A673 (cell line): ENCODE data around the gene PAF1. TPM values are rescaled to one million over a fixed set of nuclear protein-coding genes. Genes with fewer than 3 reads are reported as not detected.
"Not testable (repeated sequence)": the region's sequence is repeated elsewhere in the genome, so short reads cannot be mapped to it uniquely, and the experiment has no call there.

Experiments used
- BruUV-seq: library from RNA; stranded (reverse); fragments of 400-500 nt; replicated peaks from 2 replicates; lab custom pipeline; 2021; lab: Mats Ljungman, UMichigan
- CTCF ChIA-PET: fragments of 300-600 bp; sonication (Branson Sonifier 250); formaldehyde crosslinking; loops from one replicate; lab custom pipeline; 2022; ENCODE audit warnings: antibody characterized with exemption; lab: Charles Lee
- POLR2A ChIA-PET: fragments of 300-600 bp; sonication (Branson Sonifier 250); formaldehyde crosslinking; loops from one replicate; lab custom pipeline; 2022; ENCODE audit warnings: antibody characterized with exemption; ENCODE audit not compliant: low non-redundant PET; lab: Charles Lee
- DNase-seq: peaks from one replicate; pipeline ENCODE4 v3.0.0-alpha.2; 2015; ENCODE audit warnings: low spot score
- H3K27ac ChIP-seq: fragments of 200-600 bp; sonication (generic); 2 replicates; pipeline ENCODE4 v1.5.1; 2016; ENCODE audit warnings: mixed run types, low read depth, mild to moderate bottlenecking, mixed read lengths, antibody characterized with exemption, low read length; ENCODE audit not compliant: poor library complexity, severe bottlenecking
- H3K27me3 ChIP-seq: fragments of 200-600 bp; sonication (generic); replicated peaks from 2 replicates; pipeline ENCODE4 v1.6.1; 2017; ENCODE audit warnings: mixed run types, low read depth, mild to moderate bottlenecking, mixed read lengths, antibody characterized with exemption, low read length; ENCODE audit not compliant: insufficient read depth, poor library complexity
- H3K36me3 ChIP-seq: fragments of 200-600 bp; sonication (generic); 2 replicates; pipeline ENCODE4 v1.6.1; 2016; ENCODE audit warnings: mixed run types, mild to moderate bottlenecking, mixed read lengths, antibody characterized with exemption, low read length; ENCODE audit not compliant: insufficient read depth, poor library complexity, severe bottlenecking
- H3K4me1 ChIP-seq: fragments of 200-600 bp; sonication (generic); 2 replicates; pipeline ENCODE4 v1.6.1; 2017; ENCODE audit warnings: mixed run types, mild to moderate bottlenecking, mixed read lengths, antibody characterized with exemption, low read length; ENCODE audit not compliant: insufficient read depth, poor library complexity, severe bottlenecking
- H3K4me3 ChIP-seq: fragments of 200-600 bp; sonication (generic); 2 replicates; pipeline ENCODE4 v1.5.1; 2016; ENCODE audit warnings: low read depth, mixed run types, mild to moderate bottlenecking, mixed read lengths, low read length; ENCODE audit not compliant: poor library complexity, severe bottlenecking
- H3K9me3 ChIP-seq: fragments of 200-600 bp; sonication (generic); 2 replicates; pipeline ENCODE4 v1.6.1; 2016; ENCODE audit warnings: mixed run types, low read depth, mild to moderate bottlenecking, mixed read lengths, antibody characterized with exemption, low read length; ENCODE audit not compliant: poor library complexity, severe bottlenecking
- CTCF ChIP-seq: fragments of 300-800, 200-600 bp; sonication (generic); conservative IDR thresholded peaks from 2 replicates; pipeline ENCODE4 v1.5.1; 2017; ENCODE audit warnings: low read depth, mild to moderate bottlenecking, antibody characterized with exemption, low read length, moderate library complexity, mixed read lengths
- EZH2 ChIP-seq: fragments of 200-600 bp; sonication (generic); IDR thresholded peaks from 2 replicates; pipeline ENCODE4 v1.6.1; 2017; ENCODE audit warnings: borderline replicate concordance, low read depth, mild to moderate bottlenecking, mixed read lengths, antibody characterized with exemption, low read length; ENCODE audit not compliant: poor library complexity, severe bottlenecking
- intact Hi-C: fragments of 100-400 bp; cut with micrococcal nuclease; formaldehyde crosslinking; loops from one replicate; pipeline ENCODE4 v1.10.0; 2022; ENCODE audit not compliant: unreplicated experiment
- total RNA-seq: library from RNA; stranded (reverse); gene quantifications from 2 replicates; pipeline ENCODE4 v1.2.3, GENCODE V29; 2021

Gene PAF1
- total RNA-seq, 1 experiment from 2014 or later: 70.2 TPM

GRCh38 chr19:39341129-39341718 lies 49.7 kb downstream of the PAF1 start:
- DNase-seq: no peak
- no peak for TF ChIP-seq EZH2
- TF ChIP-seq CTCF: no peak
- intact Hi-C loops: no loop called here
- peak overlapping the region; percentile 61 for H3K4me3 ChIP-seq
- peak overlapping the region; percentile 77 for H3K27ac ChIP-seq
- H3K4me1 ChIP-seq: peaks cover 27% of the 10 kb centered on the region
- BruUV-seq: no TSS peak
- H3K36me3 ChIP-seq: no peaks in the 10 kb centered on the region
- H3K27me3 ChIP-seq: no peaks in the 10 kb centered on the region
- CTCF ChIA-PET: no interaction called here
- POLR2A ChIA-PET: no interaction called here
- no peaks in the 10 kb centered on the region for H3K9me3 ChIP-seq

DNA sequence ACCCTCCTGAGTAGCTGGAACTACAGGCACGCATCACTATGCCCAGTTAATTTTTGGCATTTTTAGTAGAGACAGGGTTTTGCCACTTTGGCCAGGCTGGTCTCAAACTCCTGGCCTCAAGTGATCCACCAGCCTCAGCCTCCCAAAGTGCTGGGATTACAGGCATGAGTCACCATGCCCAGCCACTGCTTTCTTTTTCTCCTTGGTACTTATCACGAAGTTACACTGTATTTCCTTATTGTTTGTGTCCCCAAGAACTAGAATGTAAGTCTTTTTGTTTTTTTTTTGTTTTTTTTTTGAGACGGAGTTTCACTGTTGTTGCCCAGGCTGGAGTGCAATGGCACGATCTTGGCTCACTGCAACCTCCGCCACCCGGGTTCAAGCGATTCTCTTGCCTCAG lies 50.8 kb downstream of the PAF1 start:
- POLR2A ChIA-PET, H3K27ac ChIP-seq, H3K27me3 ChIP-seq, intact Hi-C loops, H3K36me3 ChIP-seq, H3K4me3 ChIP-seq, DNase-seq, H3K9me3 ChIP-seq, CTCF ChIA-PET, BruUV-seq: not testable (repeated sequence)
- peaks cover 19% of the 10 kb centered on the region for H3K4me1 ChIP-seq

- no TSS peak for BruUV-seq
- ChIA-PET CTCF (no interaction called here), POLR2A (no interaction called here)
- TF ChIP-seq EZH2: no peak
- TF ChIP-seq CTCF: no peak
- Histone ChIP-seq H3K4me1 (peaks cover 14% of the 10 kb centered on the region), H3K9me3 (no peaks in the 10 kb centered on the region), H3K27me3 (no peaks in the 10 kb centered on the region), H3K36me3 (no peaks in the 10 kb centered on the region), H3K27ac (no peak overlapping the region), H3K4me3 (no peak overlapping the region)
- DNase-seq: no peak
- intact Hi-C loops: no loop called here
These were observed 51.2 kb downstream of the PAF1 start for GRCh38 chr19:39339674-39340073.

DNA sequence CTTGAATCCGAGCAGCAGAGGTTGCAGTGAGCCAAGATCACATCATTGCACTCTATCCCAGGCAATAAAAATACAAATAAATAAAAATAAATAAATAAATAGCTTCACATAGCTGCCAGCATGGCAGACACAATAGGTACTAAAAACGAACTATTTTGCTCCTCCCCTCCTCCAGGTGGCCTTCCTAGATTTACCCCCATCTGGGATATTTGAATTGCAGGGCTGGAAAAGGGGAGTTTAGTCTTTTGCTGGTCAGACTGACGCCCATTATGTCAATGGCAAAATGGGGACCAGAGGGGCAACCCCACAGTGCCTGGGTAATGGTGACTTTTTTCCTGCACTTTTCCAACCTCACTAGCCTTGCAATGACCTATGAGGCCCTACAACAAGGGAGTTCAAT lies 54.4 kb downstream of the PAF1 start:
- no TSS peak for BruUV-seq

More for the DNA sequence above, 54.4 kb downstream of the PAF1 start:
- intact Hi-C loops: no loop called here
- no peaks in the 10 kb centered on the region for H3K9me3 ChIP-seq
- no peaks in the 10 kb centered on the region for H3K36me3 ChIP-seq
- H3K4me3 ChIP-seq: no peak overlapping the region
- no peaks in the 10 kb centered on the region for H3K27me3 ChIP-seq
- POLR2A ChIA-PET: no interaction called here
- no peaks in the 10 kb centered on the region for H3K4me1 ChIP-seq
- CTCF ChIA-PET: no interaction called here
- no peak for TF ChIP-seq CTCF
- TF ChIP-seq EZH2: no peak
- H3K27ac ChIP-seq: no peak overlapping the region
- DNase-seq: no peak
